ENCODE measurements around the gene VAX1.

DNA sequence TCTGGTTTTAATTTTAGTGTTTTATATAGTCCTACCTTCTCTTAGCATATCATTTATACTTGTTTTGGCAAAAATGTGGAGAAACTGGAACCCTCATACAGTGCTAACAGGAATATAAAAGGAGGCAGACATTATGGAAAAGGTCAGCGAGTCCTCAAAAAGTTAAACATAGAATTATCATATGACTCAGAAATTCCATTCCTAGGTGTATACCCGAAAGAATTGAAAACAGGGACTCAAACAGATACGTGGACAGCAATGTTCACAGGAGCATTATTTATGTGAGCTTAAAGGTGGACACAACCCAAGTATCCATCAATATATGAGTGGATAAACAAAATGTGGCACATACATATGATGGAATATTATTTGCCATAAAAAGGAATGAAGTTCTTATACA is 51.5 kb downstream of the VAX1 start:
- TF ChIP-seq, protein P1, sequence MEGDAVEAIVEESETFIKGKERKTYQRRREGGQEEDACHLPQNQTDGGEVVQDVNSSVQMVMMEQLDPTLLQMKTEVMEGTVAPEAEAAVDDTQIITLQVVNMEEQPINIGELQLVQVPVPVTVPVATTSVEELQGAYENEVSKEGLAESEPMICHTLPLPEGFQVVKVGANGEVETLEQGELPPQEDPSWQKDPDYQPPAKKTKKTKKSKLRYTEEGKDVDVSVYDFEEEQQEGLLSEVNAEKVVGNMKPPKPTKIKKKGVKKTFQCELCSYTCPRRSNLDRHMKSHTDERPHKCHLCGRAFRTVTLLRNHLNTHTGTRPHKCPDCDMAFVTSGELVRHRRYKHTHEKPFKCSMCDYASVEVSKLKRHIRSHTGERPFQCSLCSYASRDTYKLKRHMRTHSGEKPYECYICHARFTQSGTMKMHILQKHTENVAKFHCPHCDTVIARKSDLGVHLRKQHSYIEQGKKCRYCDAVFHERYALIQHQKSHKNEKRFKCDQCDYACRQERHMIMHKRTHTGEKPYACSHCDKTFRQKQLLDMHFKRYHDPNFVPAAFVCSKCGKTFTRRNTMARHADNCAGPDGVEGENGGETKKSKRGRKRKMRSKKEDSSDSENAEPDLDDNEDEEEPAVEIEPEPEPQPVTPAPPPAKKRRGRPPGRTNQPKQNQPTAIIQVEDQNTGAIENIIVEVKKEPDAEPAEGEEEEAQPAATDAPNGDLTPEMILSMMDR (conservative IDR thresholded peaks at IDR 0.05; ENCODE audit: low read length): no peak
- TF ChIP-seq EZH2phosphoT487 (IDR thresholded peaks at IDR 0.05; ENCODE audit: borderline replicate concordance): no peak

All from Loucy (cell line).